ENCODE results near the gene AURKAIP1.
"Not testable (repeated sequence)": the region's sequence is repeated elsewhere in the genome, so short reads cannot be mapped to it uniquely, and the experiment has no call there.

AURKAIP1 gene

DNA sequence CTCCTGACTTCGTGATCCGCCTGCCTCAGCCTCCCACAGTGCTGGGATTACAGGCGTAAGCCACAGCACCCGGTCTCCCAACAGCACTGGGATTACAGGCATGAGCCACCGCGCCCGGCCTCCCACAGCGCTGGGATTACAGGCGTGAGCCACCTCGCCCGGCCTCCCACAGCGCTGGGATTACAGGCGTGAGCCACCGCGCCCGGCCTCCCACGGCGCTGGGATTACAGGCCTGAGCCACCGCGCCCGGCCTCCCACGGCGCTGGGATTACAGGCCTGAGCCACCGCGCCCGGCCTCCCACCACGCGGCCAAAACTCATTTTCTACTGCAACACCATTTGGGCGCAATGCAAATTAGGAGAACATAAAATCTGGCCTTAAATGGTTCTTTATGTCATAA is 10.3 kb upstream of the AURKAIP1 start:
- not testable (repeated sequence) for DNase-seq

DNA sequence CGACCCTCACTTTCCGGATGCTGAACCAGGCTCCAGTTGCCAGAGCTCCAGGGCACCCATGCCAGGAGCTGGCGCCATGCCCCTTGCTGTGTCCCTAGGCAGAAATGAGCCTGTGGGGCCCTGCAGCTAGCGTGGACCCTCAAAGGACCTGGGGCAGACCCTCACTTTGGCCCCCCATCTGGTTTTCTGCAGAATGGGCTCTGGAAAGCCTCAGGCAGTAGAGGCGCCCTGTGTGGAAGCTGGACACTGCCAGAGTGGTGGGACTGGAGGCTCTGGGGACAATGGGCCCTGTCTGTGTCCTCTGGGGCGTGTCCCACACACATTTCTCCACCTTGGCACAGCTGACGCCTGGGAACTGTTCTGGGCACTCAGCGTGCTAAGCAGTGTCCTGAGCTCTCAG is 6.3 kb upstream of the AURKAIP1 start:
- DNase-seq: no peak

DNA sequence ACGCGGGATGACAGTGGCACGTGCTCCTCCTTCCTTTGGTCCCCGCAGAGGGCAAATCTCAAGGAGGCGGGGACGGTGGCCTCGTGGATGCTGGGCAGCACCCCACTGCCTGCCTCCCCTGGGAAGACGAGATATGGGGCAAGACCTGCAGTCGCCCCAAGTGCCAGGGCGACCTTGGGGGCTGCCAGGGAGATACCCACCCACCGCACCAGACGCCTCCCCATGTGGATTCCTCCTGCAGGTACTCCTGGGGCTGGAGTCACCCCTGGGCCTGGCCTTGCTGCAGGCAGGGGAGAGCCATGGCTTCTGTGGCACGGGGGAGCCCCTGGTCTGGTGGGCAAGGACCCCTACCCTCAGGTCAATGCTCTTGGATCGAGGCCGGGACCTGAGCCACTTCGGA is 5.9 kb upstream of the AURKAIP1 start:
- no peak for DNase-seq

- DNase-seq: no peak
These were observed 2.7 kb upstream of the AURKAIP1 start for GRCh38 chr1:1377540-1378205.

- DNase-seq: no peak
These were observed 1.7 kb upstream of the AURKAIP1 start for GRCh38 chr1:1376551-1377226.

- no peak for DNase-seq
These were observed 448 bp downstream of the AURKAIP1 start for GRCh38 chr1:1374589-1374928.

GRCh38 chr1:1373815-1374588 is 1.0 kb downstream of the AURKAIP1 start:
- no peak for DNase-seq

GRCh38 chr1:1373051-1373814 is 1.8 kb downstream of the AURKAIP1 start:
- DNase-seq: no peak

GRCh38 chr1:1371746-1372711 is 3.0 kb downstream of the AURKAIP1 start:
- no peak for DNase-seq

GRCh38 chr1:1371364-1371745 is 3.7 kb downstream of the AURKAIP1 start:
- no peak for DNase-seq

GRCh38 chr1:1370771-1371300 is 4.2 kb downstream of the AURKAIP1 start:
- no peak for DNase-seq

DNA sequence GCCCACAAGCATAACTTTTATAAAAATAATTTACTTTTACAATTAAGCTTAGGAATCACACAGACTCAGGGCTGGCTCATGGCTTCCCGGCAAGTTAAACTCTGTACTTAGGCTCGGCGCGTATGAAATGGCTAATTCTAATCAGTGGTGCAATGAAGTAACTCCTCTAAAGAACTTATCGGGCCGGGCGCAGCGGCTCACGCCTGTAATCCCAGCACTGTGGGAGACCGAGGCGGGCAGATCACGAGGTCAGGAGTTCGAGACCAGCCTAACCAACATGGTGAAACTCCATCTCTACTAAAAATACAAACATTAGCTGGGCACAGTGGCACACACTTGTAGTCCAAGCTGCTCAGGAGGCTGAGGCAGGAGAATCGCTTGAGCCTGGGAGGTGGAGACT is 4.9 kb downstream of the AURKAIP1 start:
- not testable (repeated sequence) for DNase-seq

DNA sequence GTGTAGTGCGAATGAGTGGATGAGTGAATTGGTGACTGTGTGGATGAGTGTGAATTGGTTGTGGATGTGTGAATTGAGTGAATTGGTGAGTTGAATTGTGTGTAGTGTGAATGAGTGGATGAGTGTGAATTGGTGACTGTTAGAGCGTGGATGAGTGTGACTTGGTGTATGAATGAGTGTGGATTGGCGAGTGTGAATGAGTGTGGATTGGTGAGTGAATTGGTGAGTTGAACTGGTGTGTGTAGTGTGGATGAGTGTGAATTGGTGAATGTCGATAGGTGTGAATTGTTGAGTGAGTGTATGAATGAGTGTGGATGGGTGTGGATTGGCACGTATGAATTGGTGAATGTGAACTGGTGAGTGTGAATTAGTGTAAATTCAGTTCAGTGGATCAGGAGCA is 7.7 kb downstream of the AURKAIP1 start:
- DNase-seq: no peak

DNA sequence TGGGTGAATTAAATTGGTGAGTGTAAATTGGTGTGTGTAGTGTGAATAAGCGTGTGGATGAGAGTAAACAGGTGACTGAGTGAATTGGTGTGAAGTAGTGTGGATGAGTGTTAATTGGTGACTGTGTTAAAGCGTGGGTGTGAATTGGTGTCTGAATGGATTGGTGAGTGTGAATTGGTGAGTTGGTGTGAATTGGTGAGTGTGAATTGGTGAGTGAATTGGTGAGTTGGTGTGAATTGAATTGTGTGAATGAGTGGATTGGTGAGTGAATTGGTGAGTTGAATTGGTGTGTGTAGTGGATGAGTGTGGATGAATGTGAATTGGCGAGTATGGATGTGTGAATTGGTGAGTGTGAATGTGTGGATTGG is 8.3 kb downstream of the AURKAIP1 start:
- no peak for DNase-seq

DNA sequence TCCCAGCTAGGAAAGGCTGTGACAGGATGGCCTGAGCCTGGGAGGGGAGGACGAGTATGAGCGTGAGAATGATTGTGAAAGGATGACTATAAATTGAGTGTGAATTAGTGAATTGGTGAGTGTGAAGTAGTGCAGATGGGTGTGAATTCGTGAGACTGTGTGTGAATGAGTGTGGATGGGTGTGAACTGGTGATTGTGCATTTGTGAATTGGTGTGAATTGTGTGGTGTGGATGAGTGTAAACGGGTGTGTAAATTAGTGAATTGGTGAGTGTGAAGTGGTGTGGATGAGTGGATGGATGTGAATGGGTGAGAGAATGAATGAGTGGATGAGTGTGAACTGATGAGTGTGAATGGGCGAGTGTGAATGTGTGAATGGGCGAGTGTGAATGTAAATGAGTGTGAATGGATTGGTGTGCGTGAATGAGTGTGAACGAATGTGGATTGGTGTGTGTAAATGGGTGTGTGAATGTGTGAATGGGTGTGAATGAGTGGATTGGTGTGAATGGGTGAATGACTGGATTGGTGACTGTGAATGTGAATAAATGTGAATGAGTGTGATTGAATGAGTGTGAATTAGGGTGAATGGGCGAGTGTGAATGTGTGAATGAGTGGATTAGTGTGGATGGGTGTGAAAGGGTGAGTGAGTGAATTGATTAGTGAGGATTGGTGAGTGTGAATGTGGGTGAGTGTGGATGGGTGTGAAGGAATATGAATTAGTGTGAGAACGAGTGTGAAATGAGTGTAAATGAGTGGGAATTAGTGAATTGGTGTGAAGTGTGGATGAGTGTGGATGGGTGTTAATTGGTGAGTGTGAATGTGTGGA is 8.9 kb downstream of the AURKAIP1 start:
- DNase-seq: no peak

GRCh38 chr1:1364266-1364665 is 10.7 kb downstream of the AURKAIP1 start:
- no peak for DNase-seq

DNA sequence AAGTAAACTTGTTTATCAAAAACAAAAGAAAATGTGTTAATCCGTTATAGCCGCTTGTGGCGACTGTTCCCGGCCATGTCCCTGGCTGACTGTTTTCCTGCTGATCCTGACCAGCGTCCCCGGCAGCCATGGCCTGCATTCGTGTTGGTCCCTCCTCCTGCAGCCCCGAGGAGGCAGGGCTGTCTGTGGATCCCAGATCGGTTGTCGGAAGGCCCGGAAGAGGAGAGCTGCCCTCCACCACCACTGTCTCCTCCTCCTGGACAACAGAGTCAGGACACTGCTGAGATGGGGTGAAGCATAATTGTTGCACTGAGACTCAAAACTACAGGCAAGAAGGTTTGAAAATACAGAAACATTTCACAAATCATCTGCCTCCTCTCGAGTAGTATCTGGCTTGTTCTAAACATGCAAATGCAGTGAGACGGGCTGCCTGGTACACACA is 13.0 kb downstream of the AURKAIP1 start:
- no peak for DNase-seq

GRCh38 chr1:1361233-1361981 is 13.6 kb downstream of the AURKAIP1 start:
- DNase-seq: no peak

- no peak for DNase-seq
These were observed 14.4 kb downstream of the AURKAIP1 start for GRCh38 chr1:1360506-1361169.

Data from NCI-H1048 (cell line).